Suppressor macrophage (primary cell): ENCODE results near the gene EEF1A2.
A peak's percentile ranks its signal among the peaks of the same experiment; 100 is the strongest.

Source experiments
- DNase-seq, 4 experiments: peaks; one replicate each; pipeline ENCODE4 v3.0.0-alpha.2; 2020 to 2022

EEF1A2 gene

DNA sequence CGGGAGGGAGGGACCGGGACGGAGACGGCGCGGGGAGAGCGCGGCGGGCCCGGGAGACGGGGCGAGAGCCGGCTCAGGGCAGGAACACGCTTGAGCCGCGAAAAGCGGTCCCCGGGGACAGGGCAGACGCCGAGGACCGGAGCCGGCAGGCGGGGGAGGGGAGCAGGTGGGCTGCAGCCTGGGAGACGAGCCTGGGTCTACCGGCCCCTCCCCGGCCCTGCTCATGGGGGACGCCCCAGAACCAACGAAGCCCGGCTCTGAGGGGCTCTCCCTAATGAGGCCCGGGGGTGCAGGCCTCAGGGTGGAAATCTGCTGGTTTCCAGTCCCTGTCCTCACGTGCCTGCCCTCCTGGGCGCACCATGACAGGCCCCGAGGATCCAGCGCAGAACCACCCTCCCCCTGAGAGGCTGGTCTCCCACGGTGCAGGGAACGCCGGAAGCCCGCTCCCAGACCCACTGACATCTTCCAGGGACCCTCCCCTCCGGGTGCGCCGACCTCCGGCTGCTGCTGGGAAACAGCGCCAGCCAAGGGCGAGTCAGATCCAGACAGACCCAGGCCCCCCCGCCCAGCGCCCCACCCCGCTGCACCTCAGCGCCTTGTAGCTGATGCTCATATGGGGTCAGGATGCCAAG, 571 bp upstream of the EEF1A2 start:
- DNase-seq = no peak

DNA sequence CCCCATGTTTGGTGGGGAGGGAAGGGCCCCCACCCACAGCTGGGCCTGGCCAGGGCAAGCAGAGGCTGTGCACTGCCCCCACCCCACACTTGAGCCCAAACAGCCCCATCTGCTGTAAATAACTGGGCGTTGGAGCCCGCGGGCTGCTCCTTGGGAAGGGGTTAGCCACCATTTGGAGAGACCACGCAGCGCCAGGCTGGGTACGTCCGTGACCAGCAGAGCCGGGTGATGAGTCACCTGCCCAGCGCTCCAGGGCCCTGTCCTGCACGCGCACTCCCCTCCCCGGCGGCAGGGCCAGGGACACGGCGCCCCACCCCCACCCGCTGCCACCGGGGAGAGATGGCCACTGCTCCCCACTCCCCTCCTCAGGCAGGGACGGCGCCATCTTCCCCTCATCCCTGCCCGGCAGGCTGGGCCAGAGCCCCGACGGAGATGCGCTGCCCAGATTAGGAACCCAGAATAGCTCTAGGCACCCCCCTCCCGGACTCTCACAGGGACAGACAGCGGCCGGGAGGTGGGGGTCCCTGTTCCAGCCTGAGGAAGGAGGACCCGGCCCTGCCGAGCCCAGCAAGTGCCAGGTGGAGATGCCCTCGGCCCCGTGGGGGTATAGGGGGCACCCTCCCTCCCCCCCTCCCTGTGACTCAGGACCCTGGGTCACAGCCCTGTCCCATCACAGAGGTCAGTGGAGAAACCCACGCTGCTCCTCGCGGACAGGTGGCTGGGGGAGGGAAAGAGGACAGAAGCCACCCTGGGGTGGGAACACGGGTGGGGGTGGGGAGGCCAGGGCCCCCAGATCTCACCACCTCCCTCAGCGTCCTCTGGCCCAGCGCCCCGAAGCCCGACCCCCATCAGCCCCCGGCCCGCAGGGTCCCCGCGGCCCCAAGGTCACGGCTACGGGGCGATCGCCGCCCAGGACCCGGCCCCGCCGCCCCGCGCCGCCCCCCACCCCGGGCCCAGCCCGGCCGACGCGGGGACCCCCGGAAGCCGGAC, 642 bp downstream of the EEF1A2 start:
- no peak for DNase-seq

DNA sequence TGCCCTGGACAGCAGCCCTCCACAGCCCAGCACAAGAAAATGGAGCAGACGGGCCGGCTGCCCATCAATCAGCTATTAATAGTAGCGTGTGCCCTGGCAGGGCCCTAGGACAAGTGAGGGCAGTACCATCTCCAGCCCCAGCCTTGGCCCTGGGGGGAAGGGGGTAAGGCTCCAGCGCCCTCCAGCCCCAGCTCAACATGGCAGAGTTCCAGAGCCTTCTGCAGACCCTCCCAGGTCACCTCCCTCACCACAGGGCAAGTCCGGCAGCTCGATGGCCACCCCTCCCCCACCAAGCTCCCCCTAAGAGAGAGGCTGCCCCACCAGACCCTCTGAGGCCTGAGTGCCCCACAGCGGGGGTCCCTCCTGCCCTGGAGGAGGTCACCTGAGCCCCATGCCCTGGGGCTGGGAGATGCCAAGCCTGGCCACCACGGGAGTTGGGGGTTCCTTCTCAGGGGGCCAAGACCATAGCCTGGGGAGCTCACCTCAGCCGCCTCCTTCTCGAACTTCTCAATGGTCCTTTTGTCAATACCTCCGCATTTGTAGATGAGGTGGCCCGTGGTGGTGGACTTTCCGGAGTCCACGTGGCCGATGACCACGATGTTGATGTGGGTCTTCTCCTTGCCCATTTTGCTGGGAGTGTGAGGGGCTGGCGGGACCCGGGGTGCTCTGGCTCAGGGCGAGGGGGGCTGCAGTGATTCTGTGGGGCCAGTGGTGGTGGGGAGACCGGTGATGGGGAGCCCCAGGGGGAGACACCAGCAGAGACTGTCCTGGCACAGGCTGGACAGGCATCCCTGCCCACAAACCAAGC, 1.5 kb downstream of the EEF1A2 start:
- DNase-seq = no peak

DNA sequence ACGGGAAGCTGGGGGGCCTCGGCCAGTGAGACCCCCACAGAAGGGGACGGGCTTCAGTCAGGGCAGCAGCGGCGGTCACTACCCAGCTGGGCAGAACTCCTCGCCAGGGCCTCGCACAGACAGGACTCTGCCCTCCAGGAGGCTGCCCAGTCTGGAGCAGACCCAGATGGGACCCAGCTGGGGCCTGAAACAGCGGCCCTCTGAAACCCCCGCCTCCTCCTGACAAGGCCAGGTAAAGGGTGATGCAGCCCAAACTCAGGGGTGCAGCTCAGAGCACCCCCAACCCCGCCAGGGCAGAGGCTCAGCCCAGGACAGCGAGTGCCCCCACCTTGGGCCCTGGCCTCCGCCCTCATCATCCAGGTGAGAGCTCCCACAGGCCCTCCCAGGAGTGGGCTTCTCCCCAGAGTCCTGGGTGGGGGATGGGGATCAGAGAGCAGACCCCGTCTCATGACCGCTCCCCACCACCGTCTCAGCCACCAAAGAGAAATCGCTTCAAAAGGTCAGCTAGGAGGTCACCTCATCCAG, 2.2 kb downstream of the EEF1A2 start:
- no peak for DNase-seq

GRCh38 chr20:63495741-63496595, 2.9 kb downstream of the EEF1A2 start:
- peak; percentile 67 to 87 (median 81) for DNase-seq

DNA sequence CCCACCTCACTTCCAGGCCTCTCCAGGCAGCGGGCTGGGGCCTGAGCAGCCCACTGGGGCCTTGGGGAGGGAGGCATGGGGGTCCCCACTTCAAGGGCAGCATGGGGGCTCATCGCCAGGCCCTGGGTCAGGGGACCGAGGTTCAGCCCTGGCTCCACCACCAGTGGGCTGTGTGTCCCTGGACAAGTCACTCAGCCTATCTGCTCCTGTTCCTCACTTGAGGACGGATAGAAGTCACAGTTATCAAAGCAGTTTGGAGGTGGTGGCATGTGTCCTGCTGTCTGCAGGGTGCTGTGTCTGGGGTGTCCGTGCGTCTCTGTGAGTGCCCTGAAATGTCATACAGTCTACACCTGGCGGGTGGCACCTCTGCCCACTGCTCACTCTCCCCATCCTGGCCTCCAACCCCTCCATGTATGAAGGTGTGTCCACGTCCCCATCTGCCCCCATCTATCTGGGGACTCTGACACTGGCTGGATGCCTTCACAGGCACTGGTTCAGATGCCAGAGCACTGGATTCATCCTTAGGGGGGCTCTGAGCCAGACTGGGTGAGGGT, 3.6 kb downstream of the EEF1A2 start:
- DNase-seq = no peak

DNA sequence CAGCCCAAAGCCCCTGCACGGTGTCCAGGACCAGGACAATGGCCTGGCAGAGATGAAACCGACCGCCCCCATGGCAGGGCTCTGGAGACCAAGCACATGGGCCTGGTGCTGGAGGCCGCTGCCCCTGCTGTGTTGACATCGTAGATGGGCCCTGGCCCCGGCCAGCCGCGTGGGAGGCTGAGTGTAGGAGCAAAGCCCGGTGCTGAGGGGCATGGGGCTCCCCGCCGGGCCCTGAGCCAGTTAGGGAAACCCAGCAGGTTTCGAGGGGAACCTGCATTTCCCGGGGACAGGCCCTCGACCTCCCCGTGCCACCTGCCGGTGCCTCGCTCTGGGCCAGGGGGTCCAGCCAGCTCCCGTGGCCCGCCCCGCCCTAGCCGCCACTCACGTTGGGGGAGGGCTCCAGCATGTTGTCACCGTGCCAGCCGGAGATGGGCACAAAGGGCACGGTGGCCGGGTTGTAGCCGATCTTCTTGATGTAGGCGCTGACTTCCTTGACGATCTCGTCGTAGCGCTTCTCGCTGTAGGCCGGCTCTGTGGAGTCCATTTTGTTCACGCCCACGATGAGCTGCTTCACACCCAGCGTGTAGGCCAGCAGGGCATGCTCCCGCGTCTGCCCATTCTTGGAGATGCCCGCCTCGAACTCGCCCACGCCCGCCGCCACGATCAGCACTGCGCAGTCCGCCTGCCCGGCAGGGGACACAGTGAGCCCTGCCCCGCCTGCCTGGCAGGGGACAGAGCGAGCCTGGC, 4.3 kb downstream of the EEF1A2 start:
- DNase-seq = no peak

DNA sequence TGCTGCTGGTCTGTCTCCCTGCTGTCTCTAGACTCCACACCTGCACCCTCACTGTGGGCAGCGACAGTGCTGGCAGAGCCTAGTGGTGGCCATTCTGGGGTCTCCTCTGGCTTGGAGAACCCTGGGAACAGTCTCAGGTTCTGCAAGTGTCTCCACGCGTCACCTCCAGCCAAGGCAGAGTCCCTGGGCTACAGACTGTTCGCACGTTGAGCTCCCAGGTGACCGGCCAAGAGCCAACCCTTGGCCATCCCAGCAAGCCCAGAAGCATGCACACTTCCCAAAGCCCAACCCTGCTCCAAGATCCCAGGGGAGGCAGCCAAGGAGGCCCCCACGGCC, 4.8 kb downstream of the EEF1A2 start:
- DNase-seq = no peak

- no peak for DNase-seq
Measured at GRCh38 chr20:63493563-63494020, 5.3 kb downstream of the EEF1A2 start.

DNA sequence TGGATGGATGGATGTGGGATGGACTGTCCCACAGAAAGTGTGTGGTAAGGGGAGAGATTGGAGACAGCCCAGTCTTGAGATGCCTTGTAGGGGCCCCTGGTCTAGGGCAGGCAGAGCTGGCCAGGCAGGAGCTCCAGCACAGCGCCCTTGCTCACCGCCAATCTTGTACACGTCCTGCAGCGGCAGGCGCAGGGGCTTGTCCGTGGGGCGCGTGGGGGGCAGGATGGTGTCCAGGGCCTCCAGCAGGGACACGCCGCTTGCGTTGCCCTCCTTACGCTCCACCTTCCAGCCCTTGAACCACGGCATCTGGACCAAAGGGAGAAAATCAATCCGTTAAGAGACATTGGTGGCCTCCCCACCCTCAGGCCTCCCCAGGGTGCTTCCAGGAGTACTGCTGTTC, 5.9 kb downstream of the EEF1A2 start:
- DNase-seq = no peak

- no peak for DNase-seq
Measured at GRCh38 chr20:63492518-63492917, 6.4 kb downstream of the EEF1A2 start.

DNA sequence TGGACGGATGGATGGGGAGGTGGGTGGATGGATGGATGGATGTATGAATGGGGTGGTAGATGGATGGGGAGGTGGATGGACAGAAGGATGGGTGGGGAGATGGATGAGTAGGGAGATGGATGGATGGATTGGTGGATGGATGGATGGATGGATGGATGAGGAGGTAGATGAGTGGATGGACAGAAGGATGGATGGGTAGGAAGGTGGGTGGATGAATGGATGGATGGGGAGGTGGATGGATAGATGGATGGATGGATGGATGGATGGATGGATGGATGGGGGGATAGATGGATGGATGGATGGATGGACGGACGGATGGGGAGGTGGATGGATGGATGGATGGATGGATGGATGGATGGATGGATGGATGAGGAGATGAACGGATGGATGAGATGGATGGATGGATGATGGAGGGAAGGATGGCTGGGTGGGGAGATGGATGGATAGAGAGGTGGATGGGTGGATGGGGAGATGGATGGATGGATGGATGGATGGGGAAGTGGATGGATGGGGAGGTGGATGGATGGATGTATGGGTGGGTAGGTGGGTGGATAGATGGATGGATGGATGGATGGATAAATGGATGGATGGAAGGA, 7.2 kb downstream of the EEF1A2 start:
- no peak for DNase-seq

- DNase-seq = no peak
Measured at GRCh38 chr20:63491078-63491477, 7.8 kb downstream of the EEF1A2 start.

- no peak for DNase-seq
Measured at GRCh38 chr20:63490416-63490815, 8.5 kb downstream of the EEF1A2 start.

DNA sequence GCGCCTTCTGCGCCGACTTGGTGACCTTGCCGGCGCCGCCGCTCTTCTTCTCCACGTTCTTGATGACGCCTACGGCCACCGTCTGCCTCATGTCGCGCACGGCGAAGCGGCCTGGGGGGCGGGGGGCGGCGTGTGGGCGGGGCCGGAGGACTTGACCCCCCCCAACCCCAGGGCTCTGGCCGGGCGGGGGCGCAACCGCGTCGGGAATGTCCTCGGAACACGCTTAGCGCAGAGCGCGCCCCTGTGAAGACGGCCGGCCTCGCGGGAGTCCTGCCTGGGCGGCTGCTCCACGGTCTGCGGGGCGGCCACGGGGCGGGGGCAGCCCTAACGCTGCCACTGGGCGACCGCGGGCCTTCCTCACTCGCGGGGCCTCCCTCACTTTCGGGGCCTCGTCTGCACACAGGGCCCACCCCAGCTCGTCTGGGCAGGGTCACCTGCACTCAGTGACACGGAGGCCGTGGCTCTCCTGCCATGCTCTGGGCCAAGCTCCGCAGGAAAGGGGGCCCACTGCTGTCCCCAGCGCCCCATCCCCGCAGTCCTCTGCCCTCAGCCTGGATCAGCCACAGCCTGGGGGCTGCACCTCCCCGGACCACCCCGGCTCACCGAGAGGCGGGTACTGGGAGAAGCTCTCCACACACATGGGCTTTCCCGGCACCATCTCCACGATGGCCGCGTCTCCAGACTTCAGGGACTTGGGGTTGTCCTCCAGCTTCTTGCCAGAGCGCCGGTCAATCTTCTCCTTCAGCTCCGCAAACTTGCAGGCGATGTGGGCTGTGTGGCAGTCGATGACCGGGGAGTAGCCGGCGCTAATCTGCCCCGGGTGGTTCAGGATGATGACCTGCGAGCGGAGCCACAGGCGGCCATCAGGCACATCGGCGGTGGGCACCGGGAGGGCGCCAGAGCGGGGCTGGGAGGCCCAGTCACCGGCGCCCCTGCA, 10.3 kb downstream of the EEF1A2 start:
- DNase-seq = no peak

- DNase-seq = no peak
Measured at GRCh38 chr20:63487781-63488241, 11.1 kb downstream of the EEF1A2 start.

DNA sequence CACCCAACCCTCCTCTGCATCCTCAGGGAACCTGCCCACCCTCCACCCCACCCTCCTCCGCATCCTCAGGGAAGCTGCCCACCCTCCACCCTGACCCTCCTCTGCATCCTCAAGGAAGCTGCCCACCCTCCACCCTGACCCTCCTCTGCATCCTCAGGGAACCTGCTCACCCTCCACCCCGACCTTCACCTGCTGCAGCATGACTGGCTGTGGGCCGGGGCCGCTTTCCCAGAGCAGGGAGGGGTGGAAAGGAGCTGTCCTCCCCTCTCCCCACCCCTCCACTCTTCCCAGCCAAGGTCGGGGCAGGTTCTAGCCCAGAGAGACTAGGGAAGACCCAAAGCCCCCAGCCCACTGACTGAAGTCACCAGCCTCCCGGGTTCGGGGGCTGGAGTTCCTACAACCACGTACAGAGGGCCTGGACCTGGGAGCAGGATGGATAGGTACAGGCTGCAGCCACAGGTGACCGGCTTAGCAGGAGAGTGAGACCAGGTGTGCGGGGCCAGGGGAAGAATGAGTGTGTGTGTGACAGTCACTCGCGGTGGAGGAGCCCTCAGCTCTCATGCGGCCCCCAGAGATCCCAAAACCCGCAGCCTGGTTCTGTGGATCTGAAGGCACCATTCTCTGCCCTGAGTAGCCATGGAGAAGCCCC, 11.6 kb downstream of the EEF1A2 start:
- no peak for DNase-seq

DNA sequence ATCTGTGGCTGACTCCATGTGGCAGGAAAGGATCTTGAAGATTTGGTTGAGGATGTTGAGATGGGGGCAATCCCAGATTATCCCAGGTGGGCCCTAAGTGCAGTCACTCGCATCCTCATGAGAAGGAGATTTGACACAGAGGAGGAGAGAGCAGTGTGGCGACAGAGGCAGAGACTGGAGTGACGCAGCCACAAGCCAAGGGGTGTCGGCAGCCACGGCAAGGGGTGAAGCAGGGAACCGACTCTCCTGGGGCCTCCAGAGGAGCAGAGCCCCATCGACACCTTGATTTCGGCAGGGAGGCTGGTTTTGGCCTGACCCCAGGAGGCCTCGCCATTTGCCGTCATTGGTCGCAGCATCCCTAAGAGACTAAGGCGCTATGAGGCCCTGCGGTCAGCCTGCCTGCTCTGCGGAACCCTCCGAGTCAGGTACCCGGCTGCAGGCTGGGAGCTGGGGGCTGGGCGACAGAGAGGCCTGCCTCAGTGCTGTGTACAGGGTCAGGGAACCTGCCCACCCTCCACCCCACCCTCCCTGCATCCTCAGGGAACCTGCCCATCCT, 12.5 kb downstream of the EEF1A2 start:
- DNase-seq = no peak
